ENCODE measurements around the gene EMCN.
A peak's percentile ranks its signal among the peaks of the same experiment; 100 is the strongest.
"Not testable (repeated sequence)": the region's sequence is repeated elsewhere in the genome, so short reads cannot be mapped to it uniquely, and the experiment has no call there.

Gene EMCN

DNA sequence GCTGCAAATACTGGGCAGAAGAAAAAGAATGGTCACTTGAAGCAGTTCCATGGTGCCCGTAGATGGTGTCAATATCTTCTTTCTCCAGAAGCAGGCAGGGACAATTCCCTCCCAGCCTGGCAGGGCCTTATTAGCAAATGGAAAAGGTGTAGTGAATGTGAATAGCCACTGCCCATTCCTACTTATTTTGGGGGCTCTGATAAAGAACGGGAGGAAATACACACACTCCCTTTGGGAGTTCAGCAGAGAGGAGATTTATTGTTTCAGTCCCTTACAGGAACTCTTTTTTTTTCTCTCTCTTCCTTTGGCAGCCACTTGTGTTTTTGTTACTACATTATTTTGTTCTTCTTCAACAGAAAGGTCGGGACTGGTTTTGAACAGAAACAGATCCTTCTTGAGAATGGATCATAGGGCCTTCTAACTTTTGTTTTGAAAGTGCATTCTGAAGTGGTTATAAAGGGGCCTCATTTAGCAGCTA lies at the start of gene EMCN:
Gene EMCN, minus strand, starts transcription at position 159 of the 478 bp plus-strand sequence. Its CDS starts 108 bp downstream, at position 51.
- DNase-seq (ENCODE audit: low spot score), result no peak

GRCh38 chr4:100566396-100566795 lies 48.6 kb upstream of the EMCN start:
- no peak for DNase-seq (ENCODE audit: low spot score)

DNA sequence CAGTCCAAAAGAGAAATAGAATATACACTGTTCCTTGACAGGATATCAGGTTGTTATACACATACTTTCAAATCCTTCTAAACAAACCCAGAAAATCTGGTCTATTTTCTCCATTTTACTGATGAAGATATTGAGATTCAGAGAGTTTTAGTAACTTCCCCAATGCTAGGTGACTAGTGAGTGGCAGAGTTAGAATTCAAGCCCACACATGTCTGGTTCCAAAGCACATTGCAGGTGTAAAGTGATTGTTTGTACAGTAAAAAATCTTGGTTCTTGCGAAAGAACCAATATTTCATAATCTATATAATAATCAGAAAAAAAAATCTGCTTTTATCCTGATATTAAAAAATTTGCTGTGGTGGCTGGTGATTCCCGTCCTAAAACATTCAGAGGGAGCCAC lies 39.5 kb upstream of the EMCN start:
- no peak for DNase-seq (ENCODE audit: low spot score)

DNA sequence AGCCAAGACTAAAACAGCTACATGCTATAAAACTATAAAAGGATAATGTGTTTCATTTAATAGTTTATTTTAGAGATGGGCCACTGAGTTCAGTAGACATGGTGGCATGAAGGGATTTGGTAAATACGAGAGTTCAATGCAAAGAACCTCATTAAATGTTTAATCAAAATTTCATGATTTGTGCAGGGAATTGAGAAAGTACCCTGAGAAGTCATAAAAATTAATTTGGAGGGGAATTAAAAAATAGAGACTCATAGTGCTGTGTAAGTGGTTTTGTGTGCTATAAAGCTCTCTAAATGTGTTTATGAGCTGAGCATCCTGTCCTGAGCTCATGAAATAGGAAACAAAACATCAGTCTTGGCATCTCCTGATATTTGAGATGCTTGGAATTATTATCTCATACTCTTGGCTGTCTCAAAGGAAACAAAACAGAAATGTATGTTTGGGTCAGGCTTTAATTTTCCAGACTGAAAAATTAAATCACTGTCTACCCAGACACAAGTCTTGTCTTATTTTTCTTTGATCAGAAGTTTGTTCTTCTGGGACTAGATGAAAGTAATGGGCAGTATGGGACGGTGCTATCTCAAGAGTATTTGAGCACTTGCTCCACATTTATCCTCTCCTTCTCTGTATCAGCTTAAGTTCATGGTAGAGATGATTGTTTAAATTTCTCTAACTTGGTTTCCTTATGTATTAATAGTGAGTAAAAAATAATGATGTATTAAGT lies 38.0 kb upstream of the EMCN start:
- DNase-seq (ENCODE audit: low spot score), result no peak

- no peak for DNase-seq (ENCODE audit: low spot score)
Observed at GRCh38 chr4:100548200-100548560, 30.4 kb upstream of the EMCN start.

- peak; percentile 26 for DNase-seq (ENCODE audit: low spot score)
Observed at GRCh38 chr4:100547541-100548199, 29.8 kb upstream of the EMCN start.

DNA sequence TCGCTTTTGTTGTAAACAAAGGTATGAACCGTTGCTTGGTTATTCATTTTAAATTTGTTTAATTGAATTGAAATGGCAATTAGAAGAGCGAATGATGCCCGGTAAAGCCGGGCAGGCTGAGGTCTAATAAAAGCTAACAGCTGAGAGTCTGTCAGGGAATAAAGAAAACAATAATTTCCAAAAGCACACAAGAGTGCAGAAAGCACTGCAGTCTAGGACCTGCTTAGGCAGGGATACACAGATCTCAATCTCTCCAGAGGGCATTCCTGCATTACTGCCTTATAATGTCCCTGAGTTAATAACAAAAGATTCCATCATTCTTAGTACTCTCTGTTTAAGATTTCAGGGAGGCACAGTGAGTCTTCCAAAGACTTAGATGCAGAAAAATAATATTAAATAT lies 27.6 kb upstream of the EMCN start:
- DNase-seq (ENCODE audit: low spot score), result no peak

DNA sequence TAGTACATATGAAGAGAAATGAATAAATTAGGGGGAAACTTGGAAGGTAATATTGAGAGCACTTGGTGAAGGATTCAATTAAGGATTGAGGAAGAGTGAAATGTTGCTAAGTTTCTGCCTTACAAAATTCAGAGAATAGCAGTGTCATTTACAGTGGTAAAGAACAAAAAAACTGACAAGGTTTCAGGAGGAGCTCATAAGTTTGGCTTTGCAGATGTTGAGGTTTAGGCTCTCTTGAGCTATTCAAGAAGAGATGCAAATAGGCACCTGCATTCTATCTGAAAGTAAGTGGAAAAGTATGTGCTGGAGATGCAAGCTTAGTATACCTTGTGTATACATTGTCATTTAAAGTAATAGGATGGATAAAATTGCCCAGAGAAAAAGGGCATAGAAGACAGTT lies 22.3 kb upstream of the EMCN start:
- DNase-seq (ENCODE audit: low spot score), result no peak

DNA sequence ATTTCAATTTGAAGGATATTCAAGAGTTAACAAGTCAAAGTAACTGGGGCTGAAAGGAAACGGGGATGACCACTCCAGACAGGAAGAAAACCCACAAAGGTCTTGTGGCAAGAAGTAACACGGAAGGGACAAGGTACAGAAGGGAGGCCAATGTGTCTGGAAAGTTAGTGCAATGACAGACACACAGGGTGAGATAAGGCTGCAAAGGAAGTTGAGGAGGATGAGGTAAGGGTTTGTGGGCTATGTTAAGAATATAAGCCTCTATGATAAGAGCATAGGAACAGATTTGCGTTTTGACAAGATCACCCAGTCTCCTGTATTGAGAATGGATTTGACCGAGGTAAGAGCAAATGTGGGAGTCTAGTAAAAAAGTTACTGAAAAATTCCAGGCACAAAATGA lies 21.9 kb upstream of the EMCN start:
- DNase-seq (ENCODE audit: low spot score), result no peak

DNA sequence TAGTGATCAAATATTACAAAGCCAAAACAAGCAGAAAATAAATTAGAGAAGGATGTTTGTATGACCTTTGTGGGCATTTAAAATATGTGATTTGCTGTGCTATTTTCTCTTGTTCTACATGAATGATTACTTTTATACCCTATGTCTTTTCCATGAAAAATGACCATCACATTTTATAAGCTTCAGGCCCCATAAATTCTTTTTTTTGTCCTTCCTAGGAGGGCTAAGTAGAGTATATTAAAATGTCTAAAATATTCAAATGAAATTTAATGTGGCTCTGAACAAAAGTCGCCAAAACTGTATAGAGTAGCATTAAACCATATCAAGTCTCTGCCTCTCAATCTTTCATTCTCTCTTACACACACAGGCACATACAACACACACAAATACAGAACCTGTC lies 15.9 kb upstream of the EMCN start:
- DNase-seq (ENCODE audit: low spot score), result no peak

DNA sequence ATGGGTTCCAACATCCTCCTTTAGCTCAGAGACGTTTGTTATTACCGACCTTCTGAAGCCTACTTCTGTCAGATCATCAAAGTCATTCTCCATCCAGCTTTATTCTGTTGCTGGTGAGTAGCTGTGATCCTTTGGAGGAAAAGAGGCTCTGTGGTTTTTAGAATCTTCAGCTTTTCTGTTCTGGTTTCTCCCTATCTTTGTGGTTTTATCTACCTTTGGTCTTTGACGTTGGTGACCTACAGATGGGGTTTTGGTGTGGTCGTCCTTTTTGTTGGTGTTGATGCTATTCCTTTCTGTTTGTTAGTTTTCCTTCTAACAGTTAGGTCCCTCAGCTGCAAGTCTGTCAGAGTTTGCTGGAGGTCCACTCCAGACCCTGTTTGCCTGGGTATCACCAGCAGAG lies 12.3 kb upstream of the EMCN start:
- DNase-seq (ENCODE audit: low spot score), result not testable (repeated sequence)

DNA sequence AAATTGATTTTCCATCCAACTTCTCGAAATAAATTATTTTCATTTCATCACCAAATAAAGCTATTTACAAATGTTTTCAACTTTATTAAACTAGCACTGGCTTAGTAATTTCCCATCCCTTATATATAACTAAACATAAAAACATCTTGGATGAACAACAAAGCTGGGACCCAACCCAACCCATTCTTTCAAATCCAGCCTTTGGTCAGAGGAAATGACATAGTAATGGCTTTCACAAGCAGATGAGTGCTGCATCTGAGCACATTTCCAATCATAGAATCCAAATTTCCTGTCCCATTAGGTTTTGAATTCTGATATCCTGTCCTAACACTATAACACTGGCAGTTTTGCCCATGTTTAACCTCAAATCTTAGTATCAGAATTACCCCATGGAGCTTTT lies 7.9 kb upstream of the EMCN start:
- DNase-seq (ENCODE audit: low spot score), result no peak

- no peak for DNase-seq (ENCODE audit: low spot score)
Observed at GRCh38 chr4:100519205-100519604, 1.4 kb upstream of the EMCN start.

GRCh38 chr4:100516225-100516624 lies 1.6 kb downstream of the EMCN start:
- DNase-seq (ENCODE audit: low spot score), result no peak

- DNase-seq (ENCODE audit: low spot score), result no peak
Observed at GRCh38 chr4:100511896-100512295, 5.9 kb downstream of the EMCN start.

- DNase-seq (ENCODE audit: low spot score), result no peak
Observed at GRCh38 chr4:100510551-100510950, 7.3 kb downstream of the EMCN start.

GRCh38 chr4:100509386-100509785 lies 8.4 kb downstream of the EMCN start:
- no peak for DNase-seq (ENCODE audit: low spot score)

DNA sequence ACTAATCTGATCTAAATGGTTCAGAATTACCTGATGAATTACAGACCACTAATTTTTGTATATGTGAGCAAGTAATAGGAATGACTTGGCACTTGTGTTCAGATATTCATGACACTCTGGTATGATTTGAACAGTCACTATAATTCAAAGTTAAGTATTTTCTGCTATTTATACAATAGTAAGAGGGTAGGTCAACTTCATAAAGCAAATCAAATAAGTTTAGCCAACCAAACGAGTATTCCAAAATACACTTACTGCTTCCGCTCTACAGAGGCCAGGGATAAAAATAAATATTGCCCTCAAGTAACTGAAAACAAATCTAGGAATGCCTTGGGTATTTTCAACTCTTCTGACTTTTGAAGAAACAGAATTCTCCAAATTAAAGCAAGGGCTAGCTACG lies 9.1 kb downstream of the EMCN start:
- DNase-seq (ENCODE audit: low spot score), result no peak

DNA sequence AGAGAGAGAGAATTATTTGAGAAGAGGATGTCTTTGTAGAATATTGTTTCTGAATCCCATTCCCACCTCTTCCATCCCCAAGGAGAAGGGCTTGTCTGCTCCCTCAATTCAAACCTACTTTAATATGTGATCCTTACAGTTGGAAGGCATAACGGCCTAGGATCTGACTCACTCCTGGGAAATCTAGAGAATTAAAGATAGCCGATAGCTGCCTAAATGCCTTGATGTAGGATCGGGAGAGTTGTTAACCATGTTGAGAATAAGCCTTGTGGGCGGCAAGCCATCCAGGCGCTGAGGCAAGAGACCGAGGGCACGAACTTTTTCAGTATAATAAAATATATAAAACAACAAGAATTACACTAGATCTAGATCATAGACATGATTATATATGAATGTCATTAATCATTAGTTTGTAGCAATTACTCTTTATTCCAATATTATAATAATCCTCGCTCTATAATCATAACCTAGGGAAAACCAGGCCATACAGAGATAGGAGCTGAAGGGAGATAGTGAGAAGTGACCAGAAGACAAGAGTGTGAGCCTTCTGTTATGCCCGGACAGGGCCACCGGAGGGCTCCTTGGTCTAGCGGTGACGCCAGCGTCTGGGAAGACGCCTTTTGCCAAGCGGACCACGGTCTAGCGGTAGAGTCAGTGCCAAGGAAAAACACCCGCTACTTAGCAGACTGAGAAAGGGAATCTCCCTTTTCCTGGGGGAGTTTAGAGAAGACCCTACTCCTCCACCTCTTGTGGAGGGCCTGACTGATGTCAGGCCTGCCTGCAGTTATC lies 13.5 kb downstream of the EMCN start:
- no peak for DNase-seq (ENCODE audit: low spot score)

GRCh38 chr4:100497791-100498190 lies 20.0 kb downstream of the EMCN start:
- DNase-seq (ENCODE audit: low spot score), result no peak

- no peak for DNase-seq (ENCODE audit: low spot score)
Observed at GRCh38 chr4:100495074-100495473, 22.7 kb downstream of the EMCN start.

GRCh38 chr4:100494166-100494565 lies 23.7 kb downstream of the EMCN start:
- DNase-seq (ENCODE audit: low spot score), result no peak

GRCh38 chr4:100493756-100494155 lies 24.1 kb downstream of the EMCN start:
- DNase-seq (ENCODE audit: low spot score), result no peak

Data from iPS-NIHi11 (cell line).